Endodermal cell (in vitro differentiated cells): Measurements from ENCODE around the gene EEFSEC. TPM values are rescaled to one million over a fixed set of nuclear protein-coding genes. Genes with fewer than 3 reads are reported as not detected.

ENCODE experiments used
- DNase-seq: peaks from one replicate; pipeline ENCODE4 v3.0.0-alpha.2; 2017
- H3K27ac ChIP-seq: 2 replicates; pipeline ENCODE4 v1.5.1; 2013; ENCODE audit warnings: mild to moderate bottlenecking, low read depth, low read length, moderate library complexity
- H3K27me3 ChIP-seq: 2 replicates; pipeline ENCODE4 v1.6.1; 2013; ENCODE audit warnings: mild to moderate bottlenecking, low read length, moderate library complexity; ENCODE audit not compliant: insufficient read depth, control insufficient read depth, poor library complexity, severe bottlenecking
- H3K36me3 ChIP-seq: 2 replicates; pipeline ENCODE4 v1.7.0; 2013; ENCODE audit warnings: mild to moderate bottlenecking, low read length, moderate library complexity; ENCODE audit not compliant: control insufficient read depth, insufficient read depth
- H3K4me1 ChIP-seq: one replicate; pipeline ENCODE4 v1.7.0; 2013; ENCODE audit warnings: low read length; ENCODE audit not compliant: control insufficient read depth, insufficient read depth
- H3K4me3 ChIP-seq: 2 replicates; pipeline ENCODE4 v1.5.1; 2013; ENCODE audit warnings: mild to moderate bottlenecking, low read length, moderate library complexity
- H3K9ac ChIP-seq: 2 replicates; pipeline ENCODE4 v1.6.1; 2013; ENCODE audit warnings: mild to moderate bottlenecking, low read length, moderate library complexity; ENCODE audit not compliant: poor library complexity, severe bottlenecking; ENCODE audit errors: extremely low read depth
- H3K9me3 ChIP-seq: 2 replicates; pipeline ENCODE4 v1.6.1; 2013; ENCODE audit warnings: mild to moderate bottlenecking, low read length, moderate library complexity; ENCODE audit not compliant: control insufficient read depth
- H3K27ac Mint-ChIP-seq: 2 replicates; pipeline ENCODE4 v1.8.0; 2020; ENCODE audit warnings: mixed read lengths
- H3K27me3 Mint-ChIP-seq: 2 replicates; pipeline ENCODE4 v1.8.0; 2021; ENCODE audit warnings: mild to moderate bottlenecking, mixed read lengths; ENCODE audit not compliant: insufficient read depth
- H3K36me3 Mint-ChIP-seq: 2 replicates; pipeline ENCODE4 v1.8.0; 2020; ENCODE audit warnings: low read depth, mixed read lengths
- H3K4me1 Mint-ChIP-seq: 2 replicates; pipeline ENCODE4 v1.8.0; 2020; ENCODE audit warnings: mixed read lengths
- H3K4me3 Mint-ChIP-seq: 2 replicates; pipeline ENCODE4 v1.8.0; 2020; ENCODE audit warnings: mild to moderate bottlenecking, moderate library complexity, mixed read lengths
- H3K9me3 Mint-ChIP-seq: 2 replicates; pipeline ENCODE4 v1.8.0; 2020; ENCODE audit warnings: mild to moderate bottlenecking, mixed read lengths
- CTCF ChIP-seq: fragments of 200-600 bp; sonication (generic); conservative IDR thresholded peaks from 2 replicates; pipeline ENCODE4 v1.5.0; 2021; ENCODE audit warnings: antibody characterized with exemption, mild to moderate bottlenecking
- WGBS, 2 experiments: methylation state at CpG; one replicate each; pipeline versions ENCODE4 v1.1.5 to v1.1.7; 2013; ENCODE audit warnings: missing lambda C conversion rate in 2 of 2, mixed read lengths in 1 of 2; ENCODE audit not compliant: insufficient coverage in 1 of 2, insufficient read length in 1 of 2; 5-methylcytosine and 5-hydroxymethylcytosine counted together
- total RNA-seq, 2 donors: library from RNA; stranded (reverse); fragmentation: NEBNext Ultra II Directional in 1 of 2; extraction: Animal tissue kit (Norgen Biotek cat#: 25700) in 1 of 2; gene quantifications; 2 replicates in 1 of 2; 3 replicates in 1 of 2; pipeline ENCODE4 v1.2.1, GENCODE V29; 2021

The EEFSEC gene
- total RNA-seq, 2 donors from 2014 or later: 11.9 to 15.8 TPM

GRCh38 chr3:128430301-128430700 lies 277.0 kb downstream of the EEFSEC start:
- no peaks in the 10 kb centered on the region for H3K36me3 ChIP-seq
- no peak overlapping the region for H3K4me3 Mint-ChIP-seq
- 57 to 76% methylated on average over 9 to 10 of the region's 10 CpGs for WGBS, 2 experiments
- no peaks in the 10 kb centered on the region for H3K9me3 ChIP-seq
- no peaks in the 10 kb centered on the region for H3K36me3 Mint-ChIP-seq
- H3K9me3 Mint-ChIP-seq: no peaks in the 10 kb centered on the region
- no peak overlapping the region for H3K4me3 ChIP-seq
- no peak overlapping the region for H3K27ac Mint-ChIP-seq
- peaks cover 89% of the 10 kb centered on the region for H3K27me3 Mint-ChIP-seq
- H3K27me3 ChIP-seq: peaks cover 97% of the 10 kb centered on the region
- peak; percentile 47 for DNase-seq
- no peak overlapping the region for H3K27ac ChIP-seq
- H3K9ac ChIP-seq: no peak overlapping the region
- no peaks in the 10 kb centered on the region for H3K4me1 ChIP-seq
- H3K4me1 Mint-ChIP-seq: peaks cover 11% of the 10 kb centered on the region
- no peak for TF ChIP-seq CTCF

GRCh38 chr3:128430731-128431130 lies 277.4 kb downstream of the EEFSEC start:
- Mint-ChIP-seq H3K36me3 (no peaks in the 10 kb centered on the region), H3K4me1 (peaks cover 11% of the 10 kb centered on the region), H3K4me3 (no peak overlapping the region), H3K27ac (no peak overlapping the region), H3K9me3 (no peaks in the 10 kb centered on the region), H3K27me3 (peaks cover 89% of the 10 kb centered on the region)
- H3K4me1 ChIP-seq: no peaks in the 10 kb centered on the region
- no peak overlapping the region for H3K4me3 ChIP-seq
- no peak overlapping the region for H3K27ac ChIP-seq
- no peaks in the 10 kb centered on the region for H3K36me3 ChIP-seq
- no peaks in the 10 kb centered on the region for H3K9me3 ChIP-seq
- peaks cover 97% of the 10 kb centered on the region for H3K27me3 ChIP-seq
- TF ChIP-seq CTCF: no peak
- DNase-seq: no peak
- 81 to 85% methylated on average over 8 of the region's 8 CpGs for WGBS, 2 experiments
- no peak overlapping the region for H3K9ac ChIP-seq

- Histone ChIP-seq H3K4me3 (peak overlapping the region; percentile 73), H3K4me1 (no peaks in the 10 kb centered on the region), H3K27ac (no peak overlapping the region), H3K27me3 (peaks cover 93% of the 10 kb centered on the region), H3K9me3 (no peaks in the 10 kb centered on the region), H3K9ac (no peak overlapping the region), H3K36me3 (no peaks in the 10 kb centered on the region)
- WGBS, 2 experiments: 44 to 62% methylated on average over 11 to 13 of the region's 13 CpGs
- no peak for TF ChIP-seq CTCF
- Mint-ChIP-seq H3K4me3 (peak overlapping the region; percentile 69), H3K36me3 (no peaks in the 10 kb centered on the region), H3K27me3 (peaks cover 91% of the 10 kb centered on the region), H3K4me1 (peaks cover 13% of the 10 kb centered on the region), H3K9me3 (no peaks in the 10 kb centered on the region), H3K27ac (peak overlapping the region; percentile 93)
- no peak for DNase-seq
Observed at GRCh38 chr3:128431803-128432300, 278.6 kb downstream of the EEFSEC start.
